Sigmoid colon (tissue), 3 donors: Measurements from ENCODE around the gene TAS1R1.

ENCODE experiments used
- CTCF ChIP-seq, 4 experiments: fragments of 450-650 bp in 3 of 4; fragments of 200-600 bp in 1 of 4; IDR thresholded peaks; one replicate each; pipeline ENCODE4 v1.5.1; 2016 to 2019; ENCODE audit warnings: antibody characterized with exemption in 4 of 4, mild to moderate bottlenecking in 3 of 4, moderate library complexity in 2 of 4
- POLR2A ChIP-seq, 2 donors: fragments of 450-650 bp; IDR thresholded peaks; one replicate each; pipeline ENCODE4 v1.6.1; 2016; ENCODE audit warnings: antibody characterized with exemption in 2 of 2, mild to moderate bottlenecking in 2 of 2, moderate library complexity in 2 of 2

GRCh38 chr1:6519491-6519934, 35.6 kb upstream of the TAS1R1 start:
- TF ChIP-seq POLR2A (IDR thresholded peaks at IDR 0.05) (no peak), CTCF (IDR thresholded peaks at IDR 0.05) (no peak)
